ENCODE measurements around the gene NRN1L.

DNA sequence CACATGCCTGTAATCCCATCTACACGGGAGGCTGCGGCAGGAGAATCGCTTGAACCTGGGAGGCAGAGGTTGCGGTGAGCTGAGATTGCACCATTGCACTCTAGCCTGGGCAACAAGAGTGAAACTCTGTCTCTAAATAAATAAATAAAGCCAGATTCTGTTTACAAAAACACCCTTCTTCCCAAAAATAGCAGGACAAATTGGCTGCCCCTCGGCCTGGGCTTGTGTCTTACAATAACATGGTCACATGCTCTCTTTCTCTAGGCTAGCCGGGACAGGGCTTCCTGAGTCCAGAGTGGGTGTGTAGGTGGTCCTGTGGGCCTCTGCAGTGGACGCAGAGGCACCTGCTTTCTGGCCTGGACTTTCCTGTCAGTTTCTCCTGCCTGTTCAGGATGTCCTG, 15.0 kb upstream of the NRN1L start:
- TF ChIP-seq, protein P1, sequence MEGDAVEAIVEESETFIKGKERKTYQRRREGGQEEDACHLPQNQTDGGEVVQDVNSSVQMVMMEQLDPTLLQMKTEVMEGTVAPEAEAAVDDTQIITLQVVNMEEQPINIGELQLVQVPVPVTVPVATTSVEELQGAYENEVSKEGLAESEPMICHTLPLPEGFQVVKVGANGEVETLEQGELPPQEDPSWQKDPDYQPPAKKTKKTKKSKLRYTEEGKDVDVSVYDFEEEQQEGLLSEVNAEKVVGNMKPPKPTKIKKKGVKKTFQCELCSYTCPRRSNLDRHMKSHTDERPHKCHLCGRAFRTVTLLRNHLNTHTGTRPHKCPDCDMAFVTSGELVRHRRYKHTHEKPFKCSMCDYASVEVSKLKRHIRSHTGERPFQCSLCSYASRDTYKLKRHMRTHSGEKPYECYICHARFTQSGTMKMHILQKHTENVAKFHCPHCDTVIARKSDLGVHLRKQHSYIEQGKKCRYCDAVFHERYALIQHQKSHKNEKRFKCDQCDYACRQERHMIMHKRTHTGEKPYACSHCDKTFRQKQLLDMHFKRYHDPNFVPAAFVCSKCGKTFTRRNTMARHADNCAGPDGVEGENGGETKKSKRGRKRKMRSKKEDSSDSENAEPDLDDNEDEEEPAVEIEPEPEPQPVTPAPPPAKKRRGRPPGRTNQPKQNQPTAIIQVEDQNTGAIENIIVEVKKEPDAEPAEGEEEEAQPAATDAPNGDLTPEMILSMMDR (conservative IDR thresholded peaks at IDR 0.05 in 1 of 2, IDR thresholded peaks at IDR 0.05 in 1 of 2; ENCODE audit: low read depth in 1 of 2, low read length in 2 of 2): no peak
- no peak for TF ChIP-seq EZH2 (IDR thresholded peaks at IDR 0.05; ENCODE audit: low read length, missing control alignments)
